Measurements from ENCODE around the gene UBC. TPM values are rescaled to one million over a fixed set of nuclear protein-coding genes. Genes with fewer than 3 reads are reported as not detected.

UBC gene
- total and polyA plus RNA-seq, 9 of the 15 experiments (the other 6 are each of a cell fraction or from before 2014, with no cell fraction given): 533 to 1,153 (median 813) TPM

DNA sequence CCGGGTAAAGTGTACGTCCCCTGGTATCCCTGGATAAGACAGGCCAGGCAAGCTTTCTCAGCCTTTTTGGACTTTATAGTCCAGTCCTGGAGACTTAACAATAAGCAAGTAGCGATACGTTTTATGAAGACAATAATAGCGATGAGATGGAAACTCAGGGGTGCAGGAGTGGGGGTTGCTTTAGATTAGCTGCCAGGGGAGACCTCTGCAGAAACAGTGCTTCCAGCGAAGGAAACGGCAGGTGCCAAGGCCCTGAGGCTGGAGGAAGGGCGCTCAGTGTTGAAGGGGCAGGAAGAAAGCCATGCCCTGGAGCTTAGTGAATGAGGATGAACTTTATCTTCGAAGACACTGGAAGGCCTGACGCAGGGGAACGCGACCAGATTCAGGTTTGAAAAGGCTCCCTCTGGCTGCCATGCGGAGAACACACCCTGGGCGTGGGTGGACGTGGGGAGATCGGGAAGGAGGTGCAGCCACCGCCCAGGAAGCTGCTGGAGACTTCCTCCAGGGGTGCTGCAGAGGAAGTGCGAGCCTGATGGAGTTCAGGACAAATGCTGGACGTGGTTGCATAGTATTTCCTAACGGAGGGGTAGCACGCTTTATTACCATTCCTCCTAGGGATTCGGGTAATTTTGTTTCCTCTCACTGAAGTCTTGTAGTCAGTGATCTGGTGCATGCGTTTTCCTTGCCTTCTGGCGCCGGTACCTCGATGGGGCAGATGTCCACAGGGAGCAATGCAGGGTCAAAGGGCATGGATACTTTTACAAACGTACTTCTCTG, 26.1 kb upstream of the UBC start (continued):
- TF ChIP-seq, protein P1, sequence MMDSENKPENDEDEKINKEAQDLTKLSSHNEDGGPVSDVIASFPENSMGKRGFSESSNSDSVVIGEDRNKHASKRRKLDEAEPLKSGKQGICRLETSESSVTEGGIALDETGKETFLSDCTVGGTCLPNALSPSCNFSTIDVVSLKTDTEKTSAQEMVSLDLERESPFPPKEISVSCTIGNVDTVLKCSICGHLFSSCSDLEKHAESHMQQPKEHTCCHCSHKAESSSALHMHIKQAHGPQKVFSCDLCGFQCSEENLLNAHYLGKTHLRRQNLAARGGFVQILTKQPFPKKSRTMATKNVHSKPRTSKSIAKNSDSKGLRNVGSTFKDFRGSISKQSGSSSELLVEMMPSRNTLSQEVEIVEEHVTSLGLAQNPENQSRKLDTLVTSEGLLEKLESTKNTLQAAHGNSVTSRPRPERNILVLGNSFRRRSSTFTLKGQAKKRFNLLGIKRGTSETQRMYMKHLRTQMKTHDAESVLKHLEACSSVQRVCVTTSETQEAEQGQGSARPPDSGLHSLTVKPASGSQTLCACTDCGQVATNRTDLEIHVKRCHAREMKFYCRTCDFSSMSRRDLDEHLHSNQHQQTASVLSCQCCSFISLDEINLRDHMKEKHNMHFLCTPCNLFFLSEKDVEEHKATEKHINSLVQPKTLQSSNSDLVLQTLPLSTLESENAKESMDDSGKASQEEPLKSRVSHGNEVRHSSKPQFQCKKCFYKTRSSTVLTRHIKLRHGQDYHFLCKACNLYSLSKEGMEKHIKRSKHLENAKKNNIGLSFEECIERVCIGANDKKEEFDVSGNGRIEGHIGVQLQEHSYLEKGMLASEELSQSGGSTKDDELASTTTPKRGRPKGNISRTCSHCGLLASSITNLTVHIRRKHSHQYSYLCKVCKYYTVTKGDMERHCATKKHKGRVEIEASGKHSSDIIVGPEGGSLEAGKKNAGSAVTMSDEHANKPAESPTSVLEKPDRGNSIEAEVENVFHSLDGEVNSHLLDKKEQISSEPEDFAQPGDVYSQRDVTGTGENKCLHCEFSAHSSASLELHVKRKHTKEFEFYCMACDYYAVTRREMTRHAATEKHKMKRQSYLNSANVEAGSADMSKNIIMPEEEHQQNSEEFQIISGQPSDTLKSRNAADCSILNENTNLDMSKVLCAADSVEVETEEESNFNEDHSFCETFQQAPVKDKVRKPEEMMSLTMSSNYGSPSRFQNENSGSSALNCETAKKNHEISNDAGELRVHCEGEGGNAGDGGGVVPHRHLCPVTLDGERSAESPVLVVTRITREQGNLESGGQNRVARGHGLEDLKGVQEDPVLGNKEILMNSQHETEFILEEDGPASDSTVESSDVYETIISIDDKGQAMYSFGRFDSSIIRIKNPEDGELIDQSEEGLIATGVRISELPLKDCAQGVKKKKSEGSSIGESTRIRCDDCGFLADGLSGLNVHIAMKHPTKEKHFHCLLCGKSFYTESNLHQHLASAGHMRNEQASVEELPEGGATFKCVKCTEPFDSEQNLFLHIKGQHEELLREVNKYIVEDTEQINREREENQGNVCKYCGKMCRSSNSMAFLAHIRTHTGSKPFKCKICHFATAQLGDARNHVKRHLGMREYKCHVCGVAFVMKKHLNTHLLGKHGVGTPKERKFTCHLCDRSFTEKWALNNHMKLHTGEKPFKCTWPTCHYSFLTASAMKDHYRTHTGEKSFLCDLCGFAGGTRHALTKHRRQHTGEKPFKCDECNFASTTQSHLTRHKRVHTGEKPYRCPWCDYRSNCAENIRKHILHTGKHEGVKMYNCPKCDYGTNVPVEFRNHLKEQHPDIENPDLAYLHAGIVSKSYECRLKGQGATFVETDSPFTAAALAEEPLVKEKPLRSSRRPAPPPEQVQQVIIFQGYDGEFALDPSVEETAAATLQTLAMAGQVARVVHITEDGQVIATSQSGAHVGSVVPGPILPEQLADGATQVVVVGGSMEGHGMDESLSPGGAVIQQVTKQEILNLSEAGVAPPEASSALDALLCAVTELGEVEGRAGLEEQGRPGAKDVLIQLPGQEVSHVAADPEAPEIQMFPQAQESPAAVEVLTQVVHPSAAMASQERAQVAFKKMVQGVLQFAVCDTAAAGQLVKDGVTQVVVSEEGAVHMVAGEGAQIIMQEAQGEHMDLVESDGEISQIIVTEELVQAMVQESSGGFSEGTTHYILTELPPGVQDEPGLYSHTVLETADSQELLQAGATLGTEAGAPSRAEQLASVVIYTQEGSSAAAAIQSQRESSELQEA (IDR thresholded peaks at IDR 0.05; ENCODE audit: low read depth): no peak
- peak; percentile 66 for TF ChIP-seq ZFX (CRISPR knock-in tag; IDR thresholded peaks at IDR 0.05)
- TF ChIP-seq, protein P2, sequence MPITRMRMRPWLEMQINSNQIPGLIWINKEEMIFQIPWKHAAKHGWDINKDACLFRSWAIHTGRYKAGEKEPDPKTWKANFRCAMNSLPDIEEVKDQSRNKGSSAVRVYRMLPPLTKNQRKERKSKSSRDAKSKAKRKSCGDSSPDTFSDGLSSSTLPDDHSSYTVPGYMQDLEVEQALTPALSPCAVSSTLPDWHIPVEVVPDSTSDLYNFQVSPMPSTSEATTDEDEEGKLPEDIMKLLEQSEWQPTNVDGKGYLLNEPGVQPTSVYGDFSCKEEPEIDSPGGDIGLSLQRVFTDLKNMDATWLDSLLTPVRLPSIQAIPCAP (CRISPR knock-in tag; IDR thresholded peaks at IDR 0.05; ENCODE audit: borderline replicate concordance): no peak
- no peak; the same call in none of the 2 replicates for TF ChIP-seq HDAC2 (IDR thresholded peaks at IDR 0.05)
- TF ChIP-seq SPI1 (IDR thresholded peaks at IDR 0.05; ENCODE audit: borderline replicate concordance, low read depth, low read length): peak; percentile 98
- TF ChIP-seq MEIS2 (IDR thresholded peaks at IDR 0.05; ENCODE audit: partially characterized antibody): peak; percentile 38
- no peak for TF ChIP-seq ZNF431 (CRISPR knock-in tag; IDR thresholded peaks at IDR 0.05)
- TF ChIP-seq SAFB2 (IDR thresholded peaks at IDR 0.05; ENCODE audit: borderline replicate concordance, low read depth, low read length, severe bottlenecking): no peak
- TF ChIP-seq NCOA2 (IDR thresholded peaks at IDR 0.05; ENCODE audit: partially characterized antibody in 2 of 2): no peak
- no peak for TF ChIP-seq SETDB1 (IDR thresholded peaks at IDR 0.05; ENCODE audit: low read length)
- no peak for TF ChIP-seq ZNF232 (CRISPR knock-in tag; IDR thresholded peaks at IDR 0.05)
- TF ChIP-seq, protein P3, sequence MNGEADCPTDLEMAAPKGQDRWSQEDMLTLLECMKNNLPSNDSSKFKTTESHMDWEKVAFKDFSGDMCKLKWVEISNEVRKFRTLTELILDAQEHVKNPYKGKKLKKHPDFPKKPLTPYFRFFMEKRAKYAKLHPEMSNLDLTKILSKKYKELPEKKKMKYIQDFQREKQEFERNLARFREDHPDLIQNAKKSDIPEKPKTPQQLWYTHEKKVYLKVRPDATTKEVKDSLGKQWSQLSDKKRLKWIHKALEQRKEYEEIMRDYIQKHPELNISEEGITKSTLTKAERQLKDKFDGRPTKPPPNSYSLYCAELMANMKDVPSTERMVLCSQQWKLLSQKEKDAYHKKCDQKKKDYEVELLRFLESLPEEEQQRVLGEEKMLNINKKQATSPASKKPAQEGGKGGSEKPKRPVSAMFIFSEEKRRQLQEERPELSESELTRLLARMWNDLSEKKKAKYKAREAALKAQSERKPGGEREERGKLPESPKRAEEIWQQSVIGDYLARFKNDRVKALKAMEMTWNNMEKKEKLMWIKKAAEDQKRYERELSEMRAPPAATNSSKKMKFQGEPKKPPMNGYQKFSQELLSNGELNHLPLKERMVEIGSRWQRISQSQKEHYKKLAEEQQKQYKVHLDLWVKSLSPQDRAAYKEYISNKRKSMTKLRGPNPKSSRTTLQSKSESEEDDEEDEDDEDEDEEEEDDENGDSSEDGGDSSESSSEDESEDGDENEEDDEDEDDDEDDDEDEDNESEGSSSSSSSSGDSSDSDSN (IDR thresholded peaks at IDR 0.05; ENCODE audit: borderline replicate concordance in 1 of 2, low read depth in 2 of 2, low read length in 2 of 2): peak in 1 of 2 experiments; percentile 54; a peak in 1 of 4 replicates
- no peak for TF ChIP-seq ZNF134 (CRISPR knock-in tag; conservative IDR thresholded peaks at IDR 0.05)
- TF ChIP-seq SNRNP70 (optimal IDR thresholded peaks at IDR 0.05; ENCODE audit: low read depth, low read length): no peak
- peak; percentile 39; the same call in 1 of the 2 replicates for TF ChIP-seq GTF2F1 (IDR thresholded peaks at IDR 0.05; ENCODE audit: low read depth, low read length)

Measured in K562 (cell line).